Smooth muscle cell (in vitro differentiated cells): ENCODE measurements around the gene CEP104. TPM values are rescaled to one million over a fixed set of nuclear protein-coding genes. Genes with fewer than 3 reads are reported as not detected.

ENCODE experiments used
- DNase-seq: peaks from one replicate; lab custom pipeline; 2025; ENCODE audit not compliant: unreplicated experiment; lab: John Stamatoyannopoulos, UW
- H2AFZ ChIP-seq: fragments of 200-600 bp; sonication (generic); 2 replicates; pipeline ENCODE4 v1.6.0; 2016; ENCODE audit warnings: antibody characterized with exemption, low read depth, mild to moderate bottlenecking
- H3F3A ChIP-seq: fragments of 200-600 bp; sonication (generic); 2 replicates; pipeline ENCODE4 v1.6.0; 2017; ENCODE audit warnings: antibody characterized with exemption, low read depth
- H3K27ac ChIP-seq: fragments of 200-600 bp; sonication (generic); 2 replicates; pipeline ENCODE4 v1.5.1; 2016; ENCODE audit warnings: low read depth, mild to moderate bottlenecking
- H3K27me3 ChIP-seq: fragments of 200-600 bp; sonication (generic); 2 replicates; pipeline ENCODE4 v1.6.1; 2016; ENCODE audit warnings: low read depth, mild to moderate bottlenecking
- H3K36me3 ChIP-seq: fragments of 200-600 bp; sonication (generic); 2 replicates; pipeline ENCODE4 v1.5.1; 2016; ENCODE audit warnings: low read depth
- H3K4me1 ChIP-seq: fragments of 200-600 bp; sonication (generic); 2 replicates; pipeline ENCODE4 v1.5.1; 2016; ENCODE audit warnings: low read depth
- H3K4me2 ChIP-seq: fragments of 200-600 bp; sonication (generic); 2 replicates; pipeline ENCODE4 v1.6.0; 2016; ENCODE audit warnings: mild to moderate bottlenecking
- H3K4me3 ChIP-seq: fragments of 200-600 bp; sonication (generic); 2 replicates; pipeline ENCODE4 v1.5.1; 2016; ENCODE audit warnings: mild to moderate bottlenecking
- H3K79me2 ChIP-seq: fragments of 200-600 bp; sonication (generic); 2 replicates; pipeline ENCODE4 v1.6.0; 2016; ENCODE audit warnings: low read depth, mild to moderate bottlenecking
- H3K9ac ChIP-seq: fragments of 200-600 bp; sonication (generic); 2 replicates; pipeline ENCODE4 v1.6.0; 2016; ENCODE audit warnings: low read depth
- H3K9me3 ChIP-seq: fragments of 200-600 bp; sonication (generic); replicated peaks from 2 replicates; pipeline ENCODE4 v1.5.1; 2016; ENCODE audit warnings: low read depth
- H4K20me1 ChIP-seq: fragments of 200-600 bp; sonication (generic); 2 replicates; pipeline ENCODE4 v1.6.0; 2016; ENCODE audit warnings: low read depth
- CTCF ChIP-seq: fragments of 200-600 bp; sonication (generic); IDR thresholded peaks from 2 replicates; pipeline ENCODE4 v1.5.1; 2017; ENCODE audit warnings: borderline replicate concordance, mild to moderate bottlenecking, antibody characterized with exemption; ENCODE audit not compliant: insufficient read depth, poor library complexity, severe bottlenecking
- WGBS: methylation state at CpG from one replicate; pipeline ENCODE4 v1.1.7; 2016; ENCODE audit warnings: low lambda C conversion rate; 5-methylcytosine and 5-hydroxymethylcytosine counted together
- polyA plus RNA-seq: library from polyadenylated mRNA; unstranded; fragments of >200 nt; fragmentation: Nextera tagmentation; extraction: Ambion mirVana; gene quantifications from 2 replicates; pipeline ENCODE4 v1.2.1, GENCODE V29; 2016
- total RNA-seq: library from RNA; depleted of rRNA; stranded (reverse); fragments of >200 nt; gene quantifications from 2 replicates; pipeline ENCODE4 v1.2.3, GENCODE V29; 2014

CEP104 gene
- total and polyA plus RNA-seq, 2 experiments from 2014 or later = 16.8 to 25.4 TPM

- peaks cover 38% of the 10 kb centered on the region for H3K36me3 ChIP-seq
Measured at GRCh38 chr1:3838788-3839187, 18.2 kb downstream of the CEP104 start.

GRCh38 chr1:3837685-3838084, 19.3 kb downstream of the CEP104 start:
- Histone ChIP-seq H3K4me1 (no peaks in the 10 kb centered on the region), H3K4me3 (no peak overlapping the region), H3F3A (no peaks in the 10 kb centered on the region), H3K36me3 (peaks cover 38% of the 10 kb centered on the region), H3K27ac (no peak overlapping the region), H4K20me1 (no peaks in the 10 kb centered on the region), H3K4me2 (no peak overlapping the region), H3K9me3 (no peaks in the 10 kb centered on the region), H2AFZ (no peak overlapping the region), H3K9ac (no peak overlapping the region), H3K79me2 (no peaks in the 10 kb centered on the region), H3K27me3 (no peaks in the 10 kb centered on the region)
- no peak for DNase-seq
- no peak for TF ChIP-seq CTCF
- 92% methylated on average over 1 of the region's 1 CpG for WGBS

More at GRCh38 chr1:3838788-3839187, 18.2 kb downstream of the CEP104 start:
- Histone ChIP-seq H3K79me2 (no peaks in the 10 kb centered on the region), H3K9ac (no peak overlapping the region), H2AFZ (no peak overlapping the region), H3K4me1 (no peaks in the 10 kb centered on the region), H3F3A (no peaks in the 10 kb centered on the region), H3K4me3 (no peak overlapping the region), H4K20me1 (no peaks in the 10 kb centered on the region), H3K27ac (no peak overlapping the region), H3K27me3 (no peaks in the 10 kb centered on the region), H3K9me3 (no peaks in the 10 kb centered on the region), H3K4me2 (no peak overlapping the region)
- TF ChIP-seq CTCF = no peak
- no peak for DNase-seq
- 98% methylated on average over 11 of the region's 11 CpGs for WGBS

GRCh38 chr1:3837200-3837599, 19.8 kb downstream of the CEP104 start:
- H3K9me3 ChIP-seq = no peaks in the 10 kb centered on the region
- no peaks in the 10 kb centered on the region for H4K20me1 ChIP-seq
- peaks cover 38% of the 10 kb centered on the region for H3K36me3 ChIP-seq
- H3K9ac ChIP-seq = no peak overlapping the region
- 97% methylated on average over 6 of the region's 6 CpGs for WGBS
- DNase-seq = no peak
- no peak overlapping the region for H3K27ac ChIP-seq
- no peaks in the 10 kb centered on the region for H3K27me3 ChIP-seq
- no peak overlapping the region for H3K4me2 ChIP-seq
- no peaks in the 10 kb centered on the region for H3K79me2 ChIP-seq
- no peak for TF ChIP-seq CTCF
- no peak overlapping the region for H2AFZ ChIP-seq
- no peaks in the 10 kb centered on the region for H3F3A ChIP-seq
- H3K4me1 ChIP-seq = no peaks in the 10 kb centered on the region
- H3K4me3 ChIP-seq = no peak overlapping the region

- 98% methylated on average over 11 of the region's 11 CpGs for WGBS
- Histone ChIP-seq H3K4me3 (no peak overlapping the region), H3K27ac (no peak overlapping the region), H3K79me2 (no peaks in the 10 kb centered on the region), H3K27me3 (no peaks in the 10 kb centered on the region), H4K20me1 (no peaks in the 10 kb centered on the region), H3K4me2 (no peak overlapping the region), H3K36me3 (peaks cover 38% of the 10 kb centered on the region), H2AFZ (no peak overlapping the region), H3K9ac (no peak overlapping the region), H3K4me1 (no peaks in the 10 kb centered on the region), H3K9me3 (no peaks in the 10 kb centered on the region), H3F3A (no peaks in the 10 kb centered on the region)
- TF ChIP-seq CTCF = no peak
- no peak for DNase-seq
Measured at GRCh38 chr1:3836421-3836820, 20.6 kb downstream of the CEP104 start.
